Lung (tissue), 12 donors: ENCODE data around the gene MMP14. TPM values are rescaled to one million over a fixed set of nuclear protein-coding genes. Genes with fewer than 3 reads are reported as not detected.

Source experiments
- ATAC-seq: fragments of 200-7000 bp; cut with Tn5 transposase; one replicate; pipeline ENCODE4 v1.9.1; 2020; ENCODE audit warnings: moderate number of reproducible peaks; ENCODE audit not compliant: insufficient read depth, low FRiP score
- DNase-seq, 3 donors: peaks; one replicate each; pipeline ENCODE4 v3.0.0-alpha.2; 2013 to 2017
- H3K27ac ChIP-seq, 2 donors: one replicate each; pipeline ENCODE4 v1.5.1; 2013; ENCODE audit warnings: mild to moderate bottlenecking in 2 of 2, moderate library complexity in 2 of 2, control low read depth in 1 of 2, inconsistent platforms in 1 of 2, low read depth in 1 of 2, low read length in 1 of 2
- H3K27me3 ChIP-seq, 3 donors: one replicate each; pipeline ENCODE4 v1.5.1; 2013; ENCODE audit warnings: low read length in 2 of 3; ENCODE audit not compliant: control insufficient read depth in 3 of 3, insufficient read depth in 3 of 3
- H3K36me3 ChIP-seq, 4 donors: one replicate each; pipeline ENCODE4 v1.5.1; 2013; ENCODE audit warnings: low read length in 4 of 4, mild to moderate bottlenecking in 1 of 4, moderate library complexity in 1 of 4; ENCODE audit not compliant: control insufficient read depth in 4 of 4, insufficient read depth in 4 of 4
- H3K4me1 ChIP-seq, 5 donors: one replicate each; pipeline ENCODE4 v1.5.1; 2013; ENCODE audit warnings: low read length in 5 of 5, mild to moderate bottlenecking in 2 of 5, moderate library complexity in 1 of 5; ENCODE audit not compliant: control insufficient read depth in 5 of 5, insufficient read depth in 5 of 5
- H3K4me3 ChIP-seq: one replicate; pipeline ENCODE4 v1.5.1; 2013; ENCODE audit warnings: mild to moderate bottlenecking, control low read depth, moderate library complexity
- H3K9ac ChIP-seq, 2 donors: one replicate each; pipeline ENCODE4 v1.5.1; 2013; ENCODE audit warnings: low read length in 2 of 2, control low read depth in 1 of 2; ENCODE audit not compliant: insufficient read depth in 1 of 2
- H3K9me3 ChIP-seq, 4 donors: one replicate each; pipeline ENCODE4 v1.5.1; 2013; ENCODE audit warnings: low read length in 3 of 4, mild to moderate bottlenecking in 1 of 4, moderate library complexity in 1 of 4; ENCODE audit not compliant: control insufficient read depth in 4 of 4, insufficient read depth in 3 of 4
- WGBS, 2 donors: extraction: QIAGEN DNeasy Blood & Tissue Kit; methylation state at CpG; one replicate each; pipeline ENCODE4 v1.1.7; 2013; 5-methylcytosine and 5-hydroxymethylcytosine counted together
- polyA plus RNA-seq, 2 donors: library from polyadenylated mRNA; stranded (reverse); fragments of 200-250 nt; gene quantifications; one replicate each; pipeline ENCODE4 v1.2.1, GENCODE V29; 2013
- total RNA-seq, 2 donors: library from RNA; depleted of rRNA in 1 of 2; stranded (reverse); fragments of >200 nt in 1 of 2; gene quantifications; one replicate each; pipeline ENCODE4 v1.2.1, GENCODE V29; 2014 to 2021
- TF ChIP-seq, protein P1 (sequence below): IDR thresholded peaks from 2 replicates; pipeline ENCODE4 v1.5.1; 2012; ENCODE audit warnings: mild to moderate bottlenecking; ENCODE audit errors: control extremely low read depth, extremely low read depth
- donor health status: control.
- donor health status: control.
- donor health status: Bipolar disorder and iron deficiency.
- donor health status: healthy.
- donor health status: DM: yes; HTN: yes; CAD: no.

Gene MMP14
- total and polyA plus RNA-seq, 4 donors: 121 to 162 (median 135) TPM

- no peak within 1 kb of the TSS for H3K4me3 ChIP-seq
- DNase-seq (peak; percentile 17 to 31 (median 23)), ATAC-seq (no peak)
- H3K27ac ChIP-seq: no peak within 1 kb of the TSS
- TF ChIP-seq, protein P1, sequence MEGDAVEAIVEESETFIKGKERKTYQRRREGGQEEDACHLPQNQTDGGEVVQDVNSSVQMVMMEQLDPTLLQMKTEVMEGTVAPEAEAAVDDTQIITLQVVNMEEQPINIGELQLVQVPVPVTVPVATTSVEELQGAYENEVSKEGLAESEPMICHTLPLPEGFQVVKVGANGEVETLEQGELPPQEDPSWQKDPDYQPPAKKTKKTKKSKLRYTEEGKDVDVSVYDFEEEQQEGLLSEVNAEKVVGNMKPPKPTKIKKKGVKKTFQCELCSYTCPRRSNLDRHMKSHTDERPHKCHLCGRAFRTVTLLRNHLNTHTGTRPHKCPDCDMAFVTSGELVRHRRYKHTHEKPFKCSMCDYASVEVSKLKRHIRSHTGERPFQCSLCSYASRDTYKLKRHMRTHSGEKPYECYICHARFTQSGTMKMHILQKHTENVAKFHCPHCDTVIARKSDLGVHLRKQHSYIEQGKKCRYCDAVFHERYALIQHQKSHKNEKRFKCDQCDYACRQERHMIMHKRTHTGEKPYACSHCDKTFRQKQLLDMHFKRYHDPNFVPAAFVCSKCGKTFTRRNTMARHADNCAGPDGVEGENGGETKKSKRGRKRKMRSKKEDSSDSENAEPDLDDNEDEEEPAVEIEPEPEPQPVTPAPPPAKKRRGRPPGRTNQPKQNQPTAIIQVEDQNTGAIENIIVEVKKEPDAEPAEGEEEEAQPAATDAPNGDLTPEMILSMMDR: no peak
- H3K27me3 ChIP-seq: no peaks in the 10 kb centered on the region
- no peaks in the 10 kb centered on the region for H3K9me3 ChIP-seq
- peaks cover 0 to 12% (median under 1%) of the 10 kb centered on the region in 4 donors for H3K36me3 ChIP-seq
- H3K4me1 ChIP-seq: peaks cover 0 to 22% (median 11%) of the 10 kb centered on the region in 5 donors
- H3K9ac ChIP-seq: peak within 1 kb of the TSS in 1 of 2 donors; percentile 11
- WGBS, 2 donors: 40 to 64% methylated on average over 15 of the region's 15 CpGs
Measured at GRCh38 chr14:22883173-22883976, 47.0 kb downstream of the MMP14 start, which contains the start of gene REM2. REM2 (plus strand) TSS chr14:22883222; CDS start chr14:22883288, 66 bp downstream.

DNA sequence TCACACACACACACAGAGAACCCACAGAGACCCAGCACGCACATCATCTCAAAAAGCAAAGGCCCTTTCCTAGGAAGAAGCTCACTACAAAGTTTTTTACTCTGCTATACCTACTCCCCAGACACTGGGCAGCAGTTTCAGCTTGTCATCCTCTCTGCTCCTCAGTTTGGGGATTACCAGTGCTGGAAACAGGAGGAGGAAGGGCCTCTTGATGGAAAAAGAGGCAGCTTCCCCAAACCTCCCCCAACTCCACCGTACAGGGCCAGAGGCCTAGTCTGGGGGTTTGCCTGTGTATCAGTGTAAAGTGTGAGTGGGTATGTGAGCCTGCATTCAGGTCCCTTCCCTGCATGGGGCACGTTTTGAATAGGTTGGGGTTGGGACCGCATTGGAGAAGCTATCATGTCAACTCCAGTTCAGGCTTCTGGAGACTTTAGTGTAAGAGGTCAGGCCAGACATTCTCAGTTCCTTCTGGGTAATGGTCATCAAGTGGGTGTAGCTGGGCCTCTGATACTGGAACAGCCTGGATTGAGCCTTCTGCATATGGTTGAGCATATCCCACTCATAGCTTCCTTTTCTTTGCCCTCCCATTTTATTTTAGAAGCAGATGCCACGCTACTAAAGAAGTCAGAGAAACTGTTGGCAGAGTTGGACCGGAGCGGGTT, 47.8 kb downstream of the MMP14 start:
- H3K27ac ChIP-seq: no peak overlapping the region
- peaks cover 0 to 22% (median 11%) of the 10 kb centered on the region in 5 donors for H3K4me1 ChIP-seq
- 87 to 90% methylated on average over 7 of the region's 7 CpGs for WGBS, 2 donors
- no peaks in the 10 kb centered on the region for H3K9me3 ChIP-seq
- H3K4me3 ChIP-seq: no peak overlapping the region
- peaks cover 0 to 4% (median 0%) of the 10 kb centered on the region in 4 donors for H3K36me3 ChIP-seq
- DNase-seq (no peak), ATAC-seq (no peak)
- TF ChIP-seq, protein P1: no peak
- H3K27me3 ChIP-seq: no peaks in the 10 kb centered on the region
- H3K9ac ChIP-seq: no peak overlapping the region

GRCh38 chr14:22884738-22885523, 48.5 kb downstream of the MMP14 start:
- ATAC-seq (no peak), DNase-seq (no peak)
- TF ChIP-seq, protein P1: no peak
- no peaks in the 10 kb centered on the region for H3K27me3 ChIP-seq
- no peak overlapping the region for H3K27ac ChIP-seq
- H3K36me3 ChIP-seq: no peaks in the 10 kb centered on the region
- no peaks in the 10 kb centered on the region for H3K9me3 ChIP-seq
- no peak overlapping the region for H3K9ac ChIP-seq
- H3K4me1 ChIP-seq: peaks cover 0 to 22% (median 11%) of the 10 kb centered on the region in 5 donors
- WGBS, 2 donors: 85 to 92% methylated on average over 11 of the region's 11 CpGs
- H3K4me3 ChIP-seq: no peak overlapping the region
